Hematopoietic multipotent progenitor cell treated with erythropoietin and hydrocortisone succinate and interleukin-3 and kit ligand, for 8 days (in vitro differentiated cells): ENCODE results near the gene PKIG.
"Not testable (repeated sequence)": the region's sequence is repeated elsewhere in the genome, so short reads cannot be mapped to it uniquely, and the experiment has no call there.

ENCODE experiments used
- DNase-seq: peaks from one replicate; pipeline ENCODE4 v3.0.0-alpha.2; 2015

The PKIG gene

DNA sequence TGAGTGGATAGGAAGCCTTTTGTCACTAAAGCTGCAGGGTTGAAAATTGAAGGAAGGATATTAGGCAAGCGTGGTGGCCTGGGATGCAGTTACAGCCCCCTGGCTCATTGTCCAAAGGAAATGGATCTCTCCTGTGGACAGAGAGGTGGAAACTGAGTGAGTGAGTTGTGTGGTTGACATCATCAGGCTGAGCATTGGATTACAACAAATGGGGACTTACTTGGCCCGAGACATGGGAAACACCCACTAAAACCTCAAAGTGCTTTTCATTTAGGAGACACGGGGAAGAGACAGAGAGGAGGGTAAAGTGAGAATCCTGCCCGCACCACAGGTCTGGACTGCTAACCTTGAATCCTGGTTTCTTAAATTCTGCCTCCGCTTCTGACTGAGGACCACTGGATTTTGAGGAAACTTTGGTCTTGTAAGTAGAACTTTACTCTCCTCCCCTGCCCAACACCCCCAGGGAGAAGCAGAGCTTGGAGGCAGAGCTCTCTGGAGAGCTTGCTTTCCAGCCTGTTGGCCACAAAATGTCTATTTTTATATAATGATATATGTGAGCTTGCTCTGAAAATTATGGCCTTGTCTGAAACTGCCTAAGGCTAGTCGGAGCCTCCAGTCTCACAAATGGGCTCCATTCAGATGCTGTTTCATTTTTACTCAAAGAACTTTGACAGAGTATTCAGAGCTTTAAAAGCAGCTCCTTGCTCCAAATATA is at the start of gene PKIG:
TSS of gene PKIG (plus strand) at position 269 of the 715 bp plus-strand sequence. CDS start 31,978 bp downstream, outside the sequence.
- DNase-seq: peak; percentile 64

DNA sequence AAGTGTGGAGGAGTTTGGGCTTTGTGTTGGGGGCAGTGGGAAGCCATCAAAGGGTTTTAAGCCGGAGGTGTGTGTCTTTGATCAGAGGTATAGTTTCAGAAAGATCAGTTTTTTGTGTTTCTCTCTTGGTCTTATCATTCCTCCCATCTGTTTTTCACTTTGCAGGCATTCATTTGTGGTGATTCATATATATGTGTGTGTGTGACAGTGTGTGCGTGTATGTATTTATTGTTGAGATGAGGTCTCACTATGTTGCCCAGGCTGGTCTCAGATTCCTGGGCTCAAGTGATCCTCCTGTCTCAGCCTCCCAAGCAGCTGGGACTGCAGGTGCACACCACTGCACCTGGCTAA is 49.4 kb upstream of the PKIG start:
- peak; percentile 71 for DNase-seq

DNA sequence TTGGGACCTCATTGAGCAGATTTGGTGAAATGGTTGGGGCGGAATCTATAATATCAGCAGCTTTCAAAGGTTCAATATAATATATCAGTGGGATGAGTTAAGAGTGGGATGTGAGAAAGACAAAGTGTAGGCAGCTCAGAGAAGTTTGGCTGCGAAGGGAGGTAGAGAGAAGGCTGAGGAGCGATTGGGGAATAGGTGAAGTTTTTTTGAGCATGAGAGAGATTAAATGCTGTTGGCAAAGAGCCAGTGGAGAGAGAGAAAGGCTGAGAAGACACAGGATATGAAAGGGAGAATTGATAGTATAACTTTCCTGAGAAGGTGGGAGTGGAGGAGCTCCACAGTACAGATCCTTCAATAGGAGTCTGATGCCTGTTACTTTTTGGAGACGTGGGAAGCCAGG is 48.5 kb upstream of the PKIG start:
- DNase-seq: peak; percentile 80

DNA sequence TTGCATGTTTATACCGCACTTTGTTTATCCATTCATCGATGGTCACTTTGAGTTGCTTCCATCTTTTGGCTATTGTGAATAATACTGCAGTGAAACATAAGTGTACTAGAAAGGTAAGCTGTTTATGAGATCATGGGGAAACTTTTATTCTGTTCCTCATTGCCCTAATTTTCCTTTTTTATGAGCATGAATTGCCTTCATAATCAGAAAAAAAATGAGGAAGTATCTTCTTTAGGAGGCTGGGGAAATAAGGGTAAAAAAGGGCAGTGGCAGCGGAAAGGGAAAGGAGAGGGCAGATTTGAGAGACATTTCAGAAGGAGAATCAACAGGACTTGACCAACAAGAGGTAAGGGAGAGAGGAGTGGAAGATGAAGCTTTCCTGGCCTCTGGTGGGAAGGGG is 46.2 kb upstream of the PKIG start:
- no peak for DNase-seq

DNA sequence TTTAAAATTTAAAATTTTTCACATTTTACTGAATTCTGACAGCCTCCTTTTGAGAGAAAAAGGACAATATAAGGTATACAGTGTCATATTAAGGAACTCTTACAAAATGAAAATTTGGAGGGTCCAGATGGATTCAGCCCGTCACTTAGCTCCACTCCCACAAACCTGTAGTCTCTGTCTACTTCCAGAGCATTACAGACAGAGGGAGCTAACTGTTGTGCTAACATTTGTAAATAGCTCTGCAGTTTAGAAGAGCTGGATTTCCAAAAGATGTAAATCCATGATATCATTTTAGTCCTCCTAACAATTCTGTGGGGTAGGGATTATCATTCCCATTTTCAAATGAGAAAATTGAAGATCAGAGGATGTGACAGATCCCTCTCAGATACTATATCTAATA is 44.4 kb upstream of the PKIG start:
- DNase-seq: no peak

DNA sequence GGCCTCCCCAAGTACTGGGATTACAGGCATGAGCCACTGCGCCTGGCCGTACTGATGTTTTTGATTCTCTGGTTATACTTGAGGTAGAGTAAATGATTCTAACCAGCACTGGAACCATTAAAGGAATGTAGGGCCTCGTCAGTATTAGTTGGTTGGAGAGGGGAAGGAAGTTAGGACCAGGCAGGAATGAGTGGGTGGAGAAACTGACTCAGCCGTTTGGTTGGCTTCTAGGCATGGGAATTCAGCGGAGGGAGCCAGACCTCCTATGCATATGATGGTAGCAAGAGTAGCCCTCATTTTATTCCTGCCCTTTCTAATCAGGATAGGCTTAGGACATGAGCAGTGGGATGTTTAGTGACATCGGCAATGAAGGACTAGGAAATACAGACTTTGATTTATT is 41.5 kb upstream of the PKIG start:
- no peak for DNase-seq

DNA sequence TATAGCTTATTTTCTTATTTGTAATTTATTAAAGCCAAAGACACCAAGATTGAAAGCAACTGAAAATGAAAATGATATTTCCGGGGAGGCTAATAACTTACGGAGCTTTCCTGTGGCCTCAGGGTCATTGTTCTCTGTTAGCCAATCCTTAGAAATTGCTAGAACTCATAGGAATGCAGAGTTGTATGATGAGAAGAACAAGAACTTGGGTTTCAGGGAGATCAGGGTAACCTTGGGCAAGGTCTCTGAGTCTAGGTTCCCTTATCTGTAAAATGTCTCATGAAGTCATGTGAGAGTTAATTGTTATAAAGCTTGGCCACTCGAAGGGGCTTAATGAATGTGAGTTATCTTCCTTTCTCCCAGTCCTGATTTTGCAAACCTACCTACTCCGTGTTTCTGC is 40.4 kb upstream of the PKIG start:
- peak; percentile 50 for DNase-seq

DNA sequence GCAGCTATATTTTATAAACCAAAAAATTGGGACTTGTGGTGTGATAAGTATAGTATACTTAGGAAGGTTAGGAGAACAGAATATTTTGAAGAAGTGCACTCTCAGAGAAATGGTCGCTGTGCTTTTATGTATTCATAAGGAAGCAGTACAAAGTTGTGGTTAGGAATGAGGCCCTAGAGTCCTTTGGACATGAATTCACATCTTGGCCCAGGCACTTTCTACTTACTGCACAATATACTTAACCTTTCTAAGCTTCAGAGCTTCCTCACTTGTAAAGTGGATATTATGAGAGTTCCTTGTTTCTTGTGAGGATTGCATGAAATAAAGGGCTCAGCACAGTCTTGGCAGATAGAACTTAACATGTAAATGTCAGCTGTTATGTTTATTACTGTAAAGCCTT is 39.5 kb upstream of the PKIG start:
- DNase-seq: no peak

DNA sequence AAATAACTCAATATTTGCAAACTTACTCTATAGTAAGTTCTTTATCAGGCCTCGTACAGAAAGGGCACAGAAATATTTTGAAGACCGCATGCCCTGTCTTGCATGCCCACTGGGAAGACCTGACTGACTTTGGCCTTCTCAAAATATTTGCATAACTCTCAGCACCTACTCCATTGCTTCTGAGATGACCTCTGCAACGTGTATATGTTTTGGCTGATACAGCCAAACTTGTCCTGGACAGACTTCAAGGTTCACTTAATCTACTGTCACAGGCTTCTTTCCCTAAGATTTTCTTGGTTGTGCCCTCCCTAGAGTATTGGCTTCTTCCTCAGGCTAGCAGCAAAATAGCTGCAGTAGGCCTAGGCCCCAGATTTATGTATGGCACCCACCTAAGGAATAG is 39.0 kb upstream of the PKIG start:
- peak; percentile 63 for DNase-seq

DNA sequence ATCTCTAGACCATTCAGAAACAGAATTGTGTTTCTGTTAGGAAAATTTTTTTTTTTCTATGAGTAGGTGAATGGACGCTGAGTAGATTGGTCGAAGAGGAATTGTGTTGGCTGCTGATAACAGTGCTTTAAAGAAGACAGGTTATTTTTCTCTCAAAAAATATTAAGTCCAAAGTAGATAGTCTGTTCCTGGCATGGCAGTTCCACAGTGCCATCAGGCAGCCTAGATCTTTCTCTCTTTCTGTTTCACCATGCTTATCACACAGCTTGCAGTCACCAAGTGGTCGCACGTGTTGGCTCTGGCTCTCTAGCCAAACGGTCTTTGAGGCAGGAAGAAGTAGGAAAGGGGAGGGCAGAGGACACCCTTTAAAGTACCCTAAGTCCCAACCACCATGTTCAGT is 38.1 kb upstream of the PKIG start:
- peak; percentile 99 for DNase-seq

DNA sequence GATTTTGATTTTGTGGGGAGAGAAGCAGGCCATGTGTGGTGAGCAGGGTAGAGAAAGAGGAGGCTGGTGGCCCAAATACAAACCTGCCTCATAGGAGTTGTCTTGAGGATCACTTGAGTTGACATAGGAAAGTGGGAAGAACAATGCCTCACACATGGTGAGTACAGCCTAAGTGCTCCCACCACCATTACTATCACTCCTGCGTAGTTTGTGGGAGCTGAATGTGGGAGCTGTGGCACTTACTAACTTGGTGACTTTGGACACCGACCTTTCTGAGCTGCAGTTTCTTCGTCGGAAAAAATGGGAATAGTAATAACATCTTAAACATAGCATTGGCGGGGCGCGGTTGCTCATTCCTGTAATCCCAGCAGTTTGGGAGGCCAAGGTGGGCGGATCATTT is 35.0 kb upstream of the PKIG start:
- no peak for DNase-seq

DNA sequence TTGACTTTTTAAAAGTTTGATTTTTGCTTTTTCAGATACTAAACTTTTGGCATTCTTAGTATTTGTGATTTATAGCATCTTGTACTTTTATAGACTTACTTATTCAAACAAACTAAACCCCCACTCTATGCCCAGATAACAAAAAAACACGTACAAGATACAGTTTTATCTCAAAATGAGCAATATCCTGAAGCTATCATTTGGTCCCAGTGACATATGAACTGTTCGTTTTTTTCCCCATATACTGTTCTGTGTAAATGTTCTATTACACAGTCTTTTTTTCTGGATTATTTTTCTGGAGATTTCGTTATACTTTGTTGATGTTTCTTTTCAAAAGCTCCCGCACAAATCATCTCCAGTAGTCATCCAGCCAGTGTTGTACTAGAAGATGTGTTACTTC is 33.3 kb upstream of the PKIG start:
- peak; percentile 71 for DNase-seq

DNA sequence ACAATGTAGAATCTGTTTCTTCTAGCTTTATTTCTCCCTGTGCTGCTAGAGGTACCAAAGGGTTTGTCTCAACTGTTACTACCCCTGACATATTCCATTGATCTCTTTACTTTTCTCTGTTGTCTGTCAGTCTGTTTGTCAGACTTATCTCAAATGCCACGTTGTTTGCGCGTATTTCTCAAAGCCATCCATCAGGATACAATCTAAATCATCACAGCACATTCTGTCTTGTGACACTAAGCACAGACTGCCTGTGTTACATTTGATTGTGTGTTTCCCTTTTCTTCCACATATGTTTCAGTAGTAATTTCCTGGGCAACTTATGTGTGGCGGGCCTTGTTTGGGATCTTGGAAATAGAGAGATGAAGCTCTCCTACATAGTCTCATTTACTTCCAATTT is 30.3 kb upstream of the PKIG start:
- peak; percentile 83 for DNase-seq

DNA sequence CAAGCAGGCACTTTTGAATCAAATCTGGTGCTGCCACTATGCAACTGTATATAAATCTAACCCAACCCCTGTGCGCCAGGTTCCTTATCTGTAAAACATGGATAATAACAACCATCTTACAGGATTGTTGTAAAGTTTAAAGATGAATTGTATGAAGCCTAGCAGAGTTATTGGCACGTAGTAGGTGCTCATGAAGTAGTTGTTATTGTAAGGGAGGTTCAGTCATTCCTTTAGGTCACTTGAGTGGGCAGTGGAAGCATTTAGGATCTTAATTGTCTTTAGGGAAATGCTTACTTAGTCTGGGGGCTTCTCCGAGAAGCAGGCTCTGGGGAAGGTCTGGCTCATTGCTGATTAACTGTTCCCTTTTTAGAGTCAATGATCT is 29.8 kb upstream of the PKIG start:
- no peak for DNase-seq

DNA sequence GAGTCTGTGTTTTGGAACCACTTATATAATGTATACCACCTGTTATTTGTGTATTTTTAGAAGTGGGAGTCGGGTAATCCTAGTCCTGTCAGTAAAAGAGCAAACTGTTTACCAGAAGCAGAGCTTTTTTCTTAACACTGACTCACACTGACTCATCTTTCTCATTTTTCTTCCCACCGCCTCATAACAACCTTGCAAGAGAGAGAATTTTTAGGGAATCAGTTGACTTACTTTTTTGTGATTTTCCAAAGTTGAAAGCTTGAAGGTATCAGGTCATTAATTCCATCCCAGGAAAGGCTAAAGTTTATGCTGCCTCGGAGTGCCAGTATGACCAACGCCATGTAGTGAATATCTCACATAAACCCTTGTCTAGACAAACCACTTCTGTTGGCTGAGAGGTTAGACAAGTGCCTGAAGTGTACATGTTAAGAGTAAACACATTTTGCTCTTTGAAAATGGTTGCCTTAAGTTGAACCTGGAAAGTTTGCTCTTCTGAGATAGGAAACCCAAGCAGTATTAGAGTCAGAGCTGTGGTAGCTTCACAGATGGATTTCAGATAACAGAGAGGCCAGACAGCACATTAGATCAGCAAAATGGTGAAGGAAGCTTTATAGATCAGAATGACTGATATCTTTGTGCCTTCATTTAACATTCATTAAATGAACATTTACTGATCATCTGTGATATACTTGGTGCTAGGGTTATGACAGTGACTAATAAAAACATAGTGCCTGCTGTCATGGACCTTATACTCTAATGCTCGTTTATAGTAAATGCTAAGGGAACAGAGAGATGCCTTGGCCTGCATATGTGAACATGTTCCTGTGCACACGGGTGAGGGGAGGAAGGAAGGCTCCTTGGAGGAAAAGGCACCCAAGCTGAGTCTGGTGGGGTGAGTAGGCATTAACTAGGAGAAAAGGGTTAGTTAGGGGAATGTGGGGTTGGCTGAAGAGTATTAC is 29.1 kb upstream of the PKIG start:
- peak; percentile 69 for DNase-seq

DNA sequence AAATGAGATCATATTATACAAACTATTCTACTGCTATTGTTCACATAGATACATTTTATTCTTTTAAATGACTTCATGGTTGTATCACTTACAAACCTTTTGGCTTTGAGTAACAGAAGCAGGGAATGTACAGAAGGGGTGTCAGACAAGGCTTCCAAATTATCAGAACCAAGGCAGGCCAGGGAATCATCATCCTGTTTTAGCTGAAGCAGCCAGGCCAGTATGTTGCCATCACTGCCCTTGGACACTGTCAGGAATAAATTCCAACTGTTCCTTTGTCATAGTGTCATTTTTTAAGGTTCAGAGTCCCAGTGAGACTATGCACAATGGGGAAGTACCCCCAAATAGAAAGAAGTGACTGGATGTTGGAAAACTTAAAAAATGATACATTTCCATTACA is 23.1 kb upstream of the PKIG start:
- no peak for DNase-seq

DNA sequence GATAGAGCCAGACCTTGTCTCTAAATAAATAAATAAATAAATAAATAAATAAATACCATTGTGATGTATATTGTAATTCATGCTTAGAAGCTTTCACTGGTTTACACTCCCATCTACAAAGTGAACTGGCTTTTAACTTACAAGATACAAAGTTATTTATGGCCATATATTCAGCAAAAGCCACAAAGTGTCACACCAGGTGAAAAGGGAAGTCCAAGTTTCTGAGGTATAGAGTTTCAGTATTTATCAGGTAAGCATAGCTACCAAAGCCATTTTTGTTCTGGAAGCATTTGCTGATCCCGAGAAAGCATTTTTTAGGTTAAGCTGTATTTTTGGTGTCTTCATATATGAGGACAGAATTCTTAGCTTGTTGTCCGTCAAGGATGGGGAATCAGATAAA is 22.1 kb upstream of the PKIG start:
- DNase-seq: no peak

DNA sequence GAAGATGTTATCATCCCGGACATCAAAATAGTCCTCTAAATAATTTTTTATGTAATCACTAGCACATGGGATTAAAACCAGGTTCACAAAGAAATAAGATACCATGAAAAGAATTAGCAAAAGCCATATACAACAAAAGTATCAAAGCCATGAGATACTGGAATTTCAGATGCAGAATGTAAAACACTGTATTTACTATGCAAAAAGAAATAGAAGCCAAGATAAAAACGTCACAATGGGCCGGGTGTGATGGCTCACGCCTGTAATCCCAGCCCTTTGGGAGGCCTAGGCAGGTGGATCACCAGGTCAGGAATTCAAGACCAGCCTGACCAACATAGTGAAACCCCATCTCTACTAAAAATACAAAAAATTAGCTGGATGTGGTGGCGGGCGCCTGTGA is 21.6 kb upstream of the PKIG start:
- not testable (repeated sequence) for DNase-seq

DNA sequence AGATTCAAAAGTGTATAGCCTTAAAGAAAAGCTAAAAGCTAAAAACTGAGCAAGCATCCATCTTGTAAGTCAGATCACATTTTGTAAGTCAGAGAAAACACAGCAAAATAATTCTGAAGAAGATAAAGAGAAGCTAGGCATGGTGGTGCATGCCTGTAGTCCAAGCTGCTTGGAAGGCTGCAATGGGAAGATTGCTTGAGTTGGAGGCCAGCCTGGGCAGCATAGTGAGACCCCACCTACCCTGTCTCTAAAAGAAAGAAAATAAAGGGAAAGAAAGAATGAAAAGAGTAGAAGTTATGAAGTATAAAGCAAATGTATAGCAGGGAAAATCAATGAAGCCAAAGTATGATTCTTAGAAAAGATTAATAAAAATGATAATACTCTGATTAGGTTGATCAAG is 20.5 kb upstream of the PKIG start:
- DNase-seq: no peak

DNA sequence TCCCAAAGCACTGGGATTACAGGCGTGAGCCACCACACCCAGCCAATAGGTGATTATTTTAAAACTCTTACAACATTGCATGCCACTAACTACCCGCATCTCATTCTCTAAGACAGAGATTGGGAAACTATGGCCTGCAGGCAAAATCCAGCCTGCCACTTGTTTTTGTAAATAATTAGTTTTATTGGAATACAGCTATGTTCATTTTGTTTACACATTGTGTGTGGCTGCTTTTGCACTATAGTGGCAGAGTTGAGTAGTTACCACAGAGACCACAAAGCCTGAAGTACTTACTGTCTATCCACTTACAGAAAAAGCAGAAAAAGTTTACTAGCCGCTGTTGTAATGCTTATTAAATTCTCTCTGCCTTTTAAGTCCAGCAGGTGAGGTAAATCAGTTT is 16.4 kb upstream of the PKIG start:
- no peak for DNase-seq

DNA sequence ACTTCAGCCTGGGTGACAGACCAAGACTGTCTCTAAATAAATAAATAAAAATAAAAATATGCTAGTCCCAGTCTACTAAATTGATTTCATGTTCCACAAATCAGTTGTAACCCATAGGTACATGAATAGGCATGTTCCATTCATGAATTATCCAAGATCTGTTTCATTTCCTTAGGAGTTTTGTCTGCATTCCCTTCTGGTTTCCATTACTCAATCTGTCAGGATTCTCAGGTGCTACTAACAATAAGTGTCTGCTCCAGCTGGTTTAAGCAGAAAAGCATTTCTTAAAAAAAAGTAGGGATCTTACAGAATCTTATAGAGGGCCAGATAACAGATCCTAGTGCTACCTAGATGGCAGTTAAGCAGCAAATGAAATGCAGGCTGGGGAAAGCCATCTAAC is 15.6 kb upstream of the PKIG start:
- DNase-seq: no peak

DNA sequence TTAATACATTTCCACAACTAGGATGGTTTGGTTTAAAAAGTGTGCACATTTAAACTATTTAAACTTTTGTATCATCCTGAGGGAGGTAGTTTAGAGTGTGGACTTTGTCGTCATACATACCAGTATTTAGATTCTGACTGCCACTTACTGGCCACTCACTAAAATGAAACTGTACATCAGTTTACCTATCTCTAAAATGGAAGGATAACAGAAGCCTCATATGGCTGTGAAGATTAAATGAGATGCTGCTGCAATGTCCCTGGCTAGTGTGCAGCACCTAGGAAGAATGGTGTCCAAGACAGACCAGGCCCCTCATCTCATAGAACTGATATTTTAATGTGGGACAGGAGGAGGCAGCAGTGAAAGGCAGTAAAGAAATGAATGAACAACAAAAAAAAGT is 12.0 kb upstream of the PKIG start:
- peak; percentile 60 for DNase-seq

DNA sequence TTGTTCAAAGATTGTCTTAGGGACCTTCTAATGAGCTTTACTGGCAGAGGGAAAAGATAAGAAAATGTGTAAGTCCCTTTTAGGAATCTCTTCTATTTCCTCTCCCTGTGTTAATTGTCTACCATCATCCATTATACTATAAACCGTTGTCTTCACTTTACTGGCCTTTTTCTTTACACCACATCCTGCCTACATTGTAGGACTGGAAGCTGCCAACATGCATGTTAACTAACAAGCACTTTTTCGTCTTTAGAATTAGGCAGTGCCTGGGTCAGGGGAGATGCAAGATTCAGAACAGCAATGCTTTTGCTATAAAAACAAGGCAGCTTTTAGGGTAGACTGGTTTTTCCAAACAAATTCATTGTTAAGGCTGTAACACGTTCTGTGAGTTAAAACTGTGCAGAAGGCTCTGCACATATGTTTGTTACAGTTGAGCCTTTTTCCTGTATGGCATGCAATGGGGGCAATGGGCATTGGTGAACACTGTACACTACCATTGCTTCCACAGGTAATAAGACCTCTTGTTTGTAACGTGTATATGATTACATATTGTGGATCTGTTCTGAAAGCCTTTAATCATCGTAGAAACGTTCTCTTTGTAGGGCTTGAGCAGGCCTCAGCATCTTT is 10.9 kb upstream of the PKIG start:
- no peak for DNase-seq
